Endometrial microvascular endothelial cells (primary cell): ENCODE results near the gene MAGI2. TPM values are rescaled to one million over a fixed set of nuclear protein-coding genes. Genes with fewer than 3 reads are reported as not detected.

Experiments
- in situ Hi-C: cut with HindIII; loops from 2 replicates; pipeline ENCODE4 v1.10.0; 2017; ENCODE audit warnings: low sequenced_read_pairs, low pct_unique_long_range_greater_than_20kb; ENCODE audit errors: inconsistent ontology term
- total RNA-seq: library from RNA; depleted of rRNA; stranded (reverse); fragments of >200 nt; gene quantifications from one replicate; pipeline ENCODE4 v1.2.3, GENCODE V29; 2015; ENCODE audit errors: inconsistent ontology term

MAGI2 gene
- total RNA-seq, 1 donor from 2014 or later: 0.46 TPM

DNA sequence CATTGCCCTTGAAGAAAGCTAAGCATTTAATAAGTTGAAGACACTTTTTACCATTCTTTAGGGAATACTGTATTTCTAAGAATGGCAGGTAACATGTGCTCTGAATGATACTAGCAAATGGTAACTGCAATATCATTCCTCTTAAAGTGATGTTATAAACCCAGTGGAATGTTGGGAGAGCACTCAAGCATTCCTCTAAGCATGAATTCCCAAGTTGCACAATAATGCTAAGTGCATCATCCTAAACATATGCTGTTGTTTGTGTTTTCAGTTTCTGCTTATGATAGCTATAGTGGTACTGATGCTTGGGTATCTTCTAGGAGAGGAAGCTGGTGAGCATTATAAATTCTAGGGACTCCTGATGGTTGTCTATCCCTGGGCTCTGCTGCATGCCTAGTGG lies 980.9 kb downstream of the MAGI2 start:
- in situ Hi-C loops: no loop called here

DNA sequence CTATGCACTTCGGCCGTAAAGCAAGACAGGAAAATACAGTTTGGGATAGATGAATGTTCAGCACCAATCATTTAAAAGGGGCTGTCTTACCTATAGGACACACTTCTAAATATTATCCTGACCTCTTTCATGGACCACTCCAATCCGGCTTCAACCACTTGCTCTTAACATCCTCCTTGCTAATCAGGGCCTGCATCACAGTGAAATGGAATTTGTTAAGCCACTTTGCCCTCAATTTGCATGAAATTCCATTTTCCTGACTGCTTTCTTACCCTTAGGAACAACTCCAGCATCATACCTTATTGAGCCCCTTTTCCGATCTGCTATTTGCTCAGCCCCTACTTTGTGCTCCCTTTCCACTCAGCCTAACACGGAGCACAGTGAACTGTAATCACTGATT lies 987.6 kb downstream of the MAGI2 start:
- in situ Hi-C loops: no loop called here

DNA sequence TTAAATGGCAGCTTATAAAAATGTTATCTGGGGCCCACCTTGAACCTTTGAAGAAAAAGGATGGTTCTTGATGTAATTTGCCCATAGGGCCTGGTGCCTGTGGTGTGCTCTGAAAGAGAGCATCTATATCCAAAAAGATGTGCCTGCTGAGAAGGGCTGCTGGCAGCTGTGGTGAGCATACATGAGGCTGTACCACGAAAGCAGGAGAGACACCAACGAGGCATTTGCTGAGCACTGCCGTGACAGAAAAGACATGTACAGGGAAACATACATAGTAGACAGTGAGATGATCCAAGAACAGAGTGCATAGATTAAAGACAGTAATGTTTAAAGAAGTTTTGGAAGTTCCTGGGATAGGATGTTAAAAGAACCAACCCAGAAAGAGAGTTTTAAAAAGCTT lies 990.4 kb downstream of the MAGI2 start:
- in situ Hi-C loops: no loop called here

DNA sequence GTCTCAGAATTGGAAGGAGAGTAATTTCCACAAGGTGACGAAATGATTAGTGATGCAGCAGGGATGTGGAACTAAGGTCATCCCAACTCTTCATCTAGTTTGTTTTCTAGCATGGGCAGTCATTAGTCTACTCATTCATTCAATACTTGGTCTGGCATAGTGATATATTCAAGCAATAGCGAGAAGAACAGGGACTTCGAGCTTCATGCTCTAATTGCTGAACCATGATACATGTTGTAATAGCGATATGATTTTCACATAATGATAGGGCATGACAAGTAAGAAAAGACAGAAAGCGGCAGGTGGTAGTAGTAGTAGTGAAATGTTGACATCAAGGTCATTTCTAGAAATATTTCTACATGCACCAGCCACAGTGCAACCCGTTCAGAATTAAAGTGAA lies 1002.8 kb downstream of the MAGI2 start:
- in situ Hi-C loops: no loop called here

DNA sequence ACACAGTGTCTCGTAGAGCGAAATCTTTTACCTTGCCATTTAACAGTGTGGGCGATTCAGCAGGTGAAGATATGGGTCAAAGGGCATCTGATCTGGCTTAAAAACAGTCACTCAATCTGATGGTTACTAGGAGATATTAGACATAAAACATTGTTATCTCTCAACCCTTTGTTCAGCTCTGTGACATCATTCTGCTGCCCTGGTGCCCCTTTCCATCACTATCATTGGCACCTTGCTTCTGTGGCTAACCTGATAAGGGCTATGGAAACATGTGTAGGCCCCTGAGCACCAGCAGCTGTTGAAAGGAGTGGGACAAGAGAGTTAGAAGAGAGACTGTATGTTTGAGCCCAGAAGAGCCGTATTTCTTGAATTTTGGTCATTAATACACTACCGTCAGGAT lies 1004.6 kb downstream of the MAGI2 start:
- in situ Hi-C loops: no loop called here

DNA sequence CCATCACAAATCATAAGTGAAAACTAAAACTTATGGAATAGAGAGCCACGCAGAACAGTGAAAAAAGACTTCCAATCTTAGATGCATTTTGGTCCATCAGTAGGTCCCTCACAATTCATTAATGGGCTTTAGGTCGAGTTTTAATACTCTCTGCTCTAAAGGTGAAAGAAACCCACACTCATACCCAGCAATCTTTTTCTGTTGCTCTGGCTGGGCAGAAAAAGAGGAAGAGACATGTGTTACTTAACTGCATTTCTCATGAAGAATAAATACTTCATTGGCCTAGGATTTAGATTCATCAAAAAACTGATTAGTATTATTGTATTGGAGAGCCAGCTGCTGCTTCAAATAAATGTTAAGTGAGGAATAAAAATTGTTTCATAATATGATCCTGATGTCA lies 1009.2 kb downstream of the MAGI2 start:
- in situ Hi-C loops: no loop called here

DNA sequence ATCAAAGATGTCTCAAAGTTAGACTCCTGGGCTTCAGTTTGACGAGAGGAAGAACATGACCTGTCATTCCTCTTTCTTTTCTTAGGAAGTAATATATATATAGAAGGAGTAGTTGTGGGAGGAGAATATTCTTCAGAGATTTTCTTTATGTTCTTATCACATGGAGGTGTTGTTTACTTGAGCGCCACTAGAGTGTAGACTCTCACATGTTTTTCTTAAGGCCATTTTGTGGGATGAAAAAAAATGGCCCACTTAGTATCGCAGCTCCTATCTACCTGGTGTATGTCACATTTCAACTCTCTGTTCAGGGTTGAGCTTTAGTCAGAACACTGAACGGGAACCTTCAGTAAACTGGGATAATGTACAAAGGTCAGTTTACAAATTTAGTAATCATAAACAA lies 1009.7 kb downstream of the MAGI2 start:
- in situ Hi-C loops: no loop called here

DNA sequence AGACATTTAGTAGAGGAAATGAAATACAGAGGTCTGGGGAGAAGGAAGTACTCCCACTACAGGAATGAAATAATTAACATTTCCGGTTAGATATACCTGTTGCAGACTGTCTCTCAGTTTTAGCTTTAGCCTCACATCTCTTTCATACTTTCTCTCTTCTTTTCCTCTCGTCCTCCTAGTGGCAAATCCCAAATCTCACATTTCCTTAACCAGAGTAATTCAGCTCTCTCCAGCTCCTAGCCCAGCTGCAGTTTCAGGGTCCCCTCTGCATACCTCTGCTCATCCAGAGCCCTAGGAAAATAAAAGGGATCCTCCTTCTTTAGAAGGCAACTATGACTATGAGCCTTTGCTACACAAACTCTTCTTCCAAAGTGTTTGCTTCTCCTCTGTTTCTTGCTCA lies 1011.7 kb downstream of the MAGI2 start:
- in situ Hi-C loops: no loop called here

DNA sequence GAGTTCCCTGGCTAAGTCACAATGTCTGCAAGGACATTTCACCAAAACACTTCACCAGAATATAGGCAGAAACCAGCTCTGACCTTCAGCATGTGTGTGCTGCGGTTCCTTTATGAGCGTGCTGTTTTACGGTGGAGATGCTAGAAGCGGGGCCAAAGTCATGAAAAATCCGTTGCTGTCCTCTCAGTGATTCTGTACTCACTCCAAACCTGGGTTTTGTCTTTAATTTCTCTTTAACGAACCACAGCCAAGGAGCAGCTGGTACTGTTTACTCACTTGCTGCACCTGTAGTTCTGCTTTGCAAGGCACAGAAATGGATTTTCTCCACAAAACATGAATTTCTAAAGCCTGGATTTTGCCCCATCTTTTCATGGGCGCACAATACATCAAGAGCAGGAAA lies 1015.0 kb downstream of the MAGI2 start:
- in situ Hi-C loops: no loop called here

DNA sequence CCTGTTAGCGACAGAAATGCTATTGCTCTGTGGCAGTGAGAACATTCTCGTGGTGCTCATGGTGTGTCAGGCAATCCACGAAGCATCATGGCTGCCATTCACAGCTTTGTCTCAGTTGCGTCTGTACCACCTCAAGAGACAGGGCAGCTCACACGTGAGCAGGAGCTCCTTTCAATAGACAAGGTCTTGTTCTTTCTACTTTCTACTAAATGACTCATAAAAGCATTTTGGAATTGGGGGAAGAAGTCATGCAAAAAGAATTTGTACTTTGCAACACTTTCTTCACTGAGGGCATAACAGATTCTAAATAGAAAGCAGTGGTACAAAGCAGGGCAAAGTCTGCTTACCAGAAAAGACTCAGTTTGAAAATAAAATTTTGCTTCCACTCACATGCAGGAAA lies 1016.3 kb downstream of the MAGI2 start:
- in situ Hi-C loops: no loop called here

DNA sequence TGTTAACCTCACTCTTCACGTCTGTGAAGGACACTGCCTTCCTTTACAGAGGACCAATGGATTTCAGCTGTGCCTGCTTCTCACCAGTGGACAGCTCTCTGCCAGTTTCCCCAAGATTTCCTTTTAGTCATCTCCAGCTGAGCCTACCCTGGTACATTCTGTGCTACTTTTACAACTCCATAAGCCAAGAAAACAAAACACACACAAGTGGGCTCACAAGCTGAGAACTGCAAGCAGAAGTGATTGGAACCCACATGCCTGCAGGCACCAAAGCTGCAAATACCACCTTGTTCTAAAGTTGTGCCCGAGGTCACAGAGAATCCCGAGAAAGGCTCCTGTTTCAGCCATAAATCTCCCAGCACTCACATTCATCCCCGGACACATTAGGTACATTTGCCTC lies 1018.1 kb downstream of the MAGI2 start:
- in situ Hi-C loops: no loop called here

DNA sequence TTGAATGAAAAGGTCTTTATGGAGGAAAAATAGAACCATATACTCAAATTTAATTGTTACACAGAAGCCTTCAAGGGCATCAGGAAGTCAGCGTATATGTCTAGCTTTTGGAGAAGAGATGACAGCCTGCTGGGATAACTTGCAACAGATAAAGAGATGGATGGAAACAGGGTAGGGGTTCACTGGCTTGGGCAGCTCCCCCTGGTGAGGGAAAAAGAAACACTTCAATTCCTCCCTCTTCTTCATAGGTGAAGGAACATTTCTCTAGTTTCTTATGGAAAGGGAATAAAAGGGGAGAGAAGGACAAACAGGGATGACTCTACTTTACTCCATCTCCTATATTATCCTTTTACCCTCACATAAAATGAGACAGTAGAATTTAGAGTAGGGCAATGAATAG lies 1019.2 kb downstream of the MAGI2 start:
- in situ Hi-C loops: no loop called here

DNA sequence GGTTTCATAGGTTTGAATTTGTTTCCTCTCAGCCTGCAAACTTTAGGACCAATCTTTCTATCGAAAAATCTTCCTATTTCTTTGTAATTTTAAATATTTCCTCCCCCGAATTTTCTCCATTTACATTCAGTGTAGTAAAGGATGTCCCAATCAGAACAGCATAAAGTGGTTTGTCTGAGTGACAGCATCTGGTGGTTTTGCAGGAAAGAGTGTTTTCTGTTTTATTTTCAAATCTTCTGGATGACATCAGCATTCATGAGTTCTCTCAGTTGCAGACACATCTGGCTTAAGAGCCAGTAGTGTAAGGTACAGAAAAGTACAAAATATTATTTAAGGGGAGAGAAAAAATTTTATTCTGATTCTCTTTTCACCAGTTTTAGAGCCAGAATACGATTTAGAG lies 1020.0 kb downstream of the MAGI2 start:
- in situ Hi-C loops: no loop called here

DNA sequence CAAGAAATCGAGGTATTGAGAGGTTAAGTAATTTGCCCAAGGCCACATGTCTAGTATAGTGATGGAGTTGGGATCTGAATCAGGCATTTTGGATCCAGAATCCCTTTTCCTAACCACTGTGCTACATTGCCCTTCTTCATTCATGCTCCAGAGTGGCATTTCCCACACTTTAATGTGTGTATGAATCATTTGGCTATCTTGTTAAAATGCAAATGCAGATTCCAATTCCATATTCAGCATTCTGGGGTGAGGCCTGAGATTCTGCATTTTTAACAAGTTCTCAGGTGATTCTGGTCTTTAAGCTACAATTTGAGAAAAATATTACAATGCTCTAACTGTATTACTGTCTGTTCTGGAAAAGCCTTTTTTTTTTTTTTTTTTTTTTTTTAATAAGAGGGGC lies 1023.6 kb downstream of the MAGI2 start:
- in situ Hi-C loops: no loop called here

DNA sequence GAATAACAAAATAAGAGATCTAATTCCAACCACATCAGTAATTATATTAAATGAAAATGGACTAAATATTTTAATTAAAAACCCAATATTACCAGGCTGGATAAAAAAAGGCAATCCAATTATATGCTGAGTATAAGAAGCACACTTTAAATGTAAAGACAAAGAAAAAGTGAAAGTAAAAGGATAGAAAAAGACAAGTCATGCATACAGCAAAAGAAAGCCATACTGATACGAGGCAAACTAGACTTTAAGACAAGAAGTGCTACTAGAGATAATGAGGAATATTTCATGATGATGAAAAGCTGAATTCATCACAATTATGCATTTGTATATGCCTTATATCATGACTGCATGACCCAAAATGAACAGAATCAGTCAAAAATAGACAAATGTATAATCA lies 1026.3 kb downstream of the MAGI2 start:
- in situ Hi-C loops: no loop called here

DNA sequence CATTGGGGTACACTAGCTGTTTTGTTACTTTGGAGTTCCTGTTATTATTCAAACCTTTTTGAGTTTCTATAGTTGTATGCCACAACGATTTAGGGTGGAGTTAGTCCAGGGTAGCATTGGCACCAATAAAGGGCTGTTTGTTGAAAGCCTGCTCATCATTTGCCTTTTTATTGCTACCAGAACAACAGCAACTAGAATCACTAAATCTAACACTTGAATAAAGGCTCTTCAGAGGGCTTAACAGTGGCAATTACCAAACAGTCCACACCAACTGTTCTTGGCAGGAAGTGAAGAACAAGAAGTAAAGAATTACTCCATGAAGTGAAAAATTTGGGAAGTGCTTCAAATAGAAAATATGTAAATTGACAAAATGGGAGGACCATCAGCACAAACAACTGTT lies 1033.5 kb downstream of the MAGI2 start:
- in situ Hi-C loops: no loop called here

DNA sequence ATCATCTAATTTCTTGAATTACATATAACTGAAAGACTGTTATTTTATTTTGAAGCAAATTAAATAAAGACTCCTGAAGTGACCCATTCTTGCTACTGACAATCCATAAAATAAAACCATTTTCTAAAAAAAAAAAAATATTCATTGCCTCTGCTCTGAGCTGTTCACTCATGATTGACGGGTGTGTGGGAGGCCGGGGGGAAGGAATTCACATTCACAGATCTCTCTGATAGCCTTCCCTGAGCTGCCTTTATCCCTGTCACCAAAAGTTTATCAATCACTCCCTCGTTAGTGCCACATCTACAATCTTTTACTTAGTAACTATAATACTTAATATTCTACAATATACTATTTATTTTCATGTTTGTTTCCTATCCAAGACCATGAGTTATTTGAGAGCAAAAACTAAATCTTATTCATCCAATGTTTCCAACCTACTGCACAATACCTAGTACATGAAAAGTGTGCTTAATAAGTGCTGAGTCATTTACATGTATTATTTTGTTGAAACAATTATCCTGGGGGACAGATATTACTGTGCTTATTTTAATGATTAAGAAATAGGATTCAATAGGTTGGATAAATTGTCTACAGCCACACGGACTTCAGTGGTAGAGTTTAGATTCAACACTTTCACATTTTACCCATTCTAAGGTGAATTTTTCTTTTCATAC lies 1036.2 kb downstream of the MAGI2 start:
- in situ Hi-C loops: no loop called here

DNA sequence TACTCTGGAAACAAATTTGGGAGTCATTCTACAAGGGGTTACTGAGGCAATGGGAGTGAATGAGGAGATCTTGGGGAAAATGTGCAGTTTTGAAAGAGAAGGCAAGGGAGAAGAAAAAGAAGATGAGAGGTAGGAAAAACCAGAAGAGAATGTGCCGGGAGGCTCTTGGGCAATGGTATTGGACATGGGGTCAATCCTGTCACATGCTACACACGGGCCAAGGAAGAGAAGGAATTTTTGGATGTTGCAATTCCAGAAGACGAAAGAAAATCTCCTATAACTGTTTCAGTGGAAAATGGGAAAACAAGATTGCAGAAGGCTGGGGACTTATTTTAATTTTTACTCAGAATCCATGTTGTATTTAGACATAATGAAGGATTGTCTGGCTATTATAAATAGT lies 1039.9 kb downstream of the MAGI2 start:
- in situ Hi-C loops: no loop called here

DNA sequence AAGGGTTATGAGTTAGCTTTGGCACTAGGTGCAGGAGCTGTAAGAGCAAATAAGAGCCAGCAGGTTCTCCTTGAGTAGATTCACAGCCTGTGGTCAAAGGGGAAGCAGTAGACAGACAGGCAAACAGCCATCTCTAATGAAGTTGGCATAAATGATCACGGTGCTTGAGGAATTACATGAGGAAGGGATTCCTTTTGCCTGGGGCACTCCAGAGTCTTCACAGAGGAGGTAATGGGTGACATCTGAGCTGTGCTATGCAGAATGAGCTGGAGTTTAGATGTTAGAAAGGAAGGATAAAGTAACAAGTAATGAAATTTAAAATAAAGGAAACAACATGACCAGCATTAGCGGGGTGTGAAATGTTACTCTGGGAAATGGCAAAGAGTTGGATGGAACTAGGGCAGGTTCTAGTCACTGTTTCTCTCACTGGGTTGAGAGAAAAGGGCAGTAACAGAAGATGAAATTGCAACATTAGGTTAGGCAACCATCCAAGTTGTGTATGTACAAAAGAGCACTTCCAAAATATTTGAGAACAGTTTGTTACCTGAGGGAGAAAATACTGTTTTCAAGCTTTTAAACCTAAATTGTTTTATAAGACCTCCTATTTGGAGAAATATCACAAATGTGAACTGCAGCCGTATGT lies 1041.1 kb downstream of the MAGI2 start:
- in situ Hi-C loops: no loop called here

DNA sequence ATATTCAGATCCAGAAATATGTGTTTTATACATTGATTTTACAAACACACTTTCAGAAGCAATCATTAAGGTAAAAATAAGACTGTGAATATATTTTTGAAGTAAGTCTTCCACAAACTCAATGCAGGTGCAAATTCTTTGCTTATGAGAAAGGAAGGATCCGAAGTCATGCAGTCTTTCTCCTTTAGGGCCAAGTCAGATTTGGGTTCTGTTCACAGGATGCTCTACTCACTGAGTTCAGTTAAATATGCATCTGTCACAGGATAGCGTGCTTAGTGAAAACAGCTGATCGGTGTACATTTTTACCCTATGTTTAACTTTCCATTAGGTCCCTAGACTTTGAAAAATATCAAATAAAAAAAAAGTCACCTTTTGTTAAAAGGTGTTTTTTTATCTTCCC lies 1046.4 kb downstream of the MAGI2 start:
- in situ Hi-C loops: no loop called here

DNA sequence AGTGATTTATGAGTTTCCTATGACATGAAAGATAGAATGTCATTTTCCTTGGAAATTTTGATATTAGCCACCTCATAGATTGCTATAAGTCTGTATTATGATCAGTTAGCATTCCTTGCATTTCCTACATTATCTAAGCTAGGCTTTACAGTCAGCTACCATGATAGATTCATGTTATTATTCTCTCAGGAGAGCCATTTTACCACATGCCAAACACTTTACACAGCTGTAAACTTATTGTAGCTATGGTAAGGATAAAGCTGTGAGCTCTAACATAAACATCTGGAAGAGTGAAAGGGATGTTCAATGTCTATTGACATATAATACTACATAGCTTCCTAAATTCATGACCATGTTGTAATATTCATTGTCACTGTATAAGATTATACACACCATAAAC lies 1046.9 kb downstream of the MAGI2 start:
- in situ Hi-C loops: no loop called here
